Thyroid gland (tissue), 4 donors: ENCODE data around the gene CFAP58.

Experiments
- CTCF ChIP-seq, 6 experiments: fragments of 200-600 bp in 3 of 6; fragments of 450-650 bp in 3 of 6; sonication (generic) in 3 of 6; IDR thresholded peaks; one replicate each; pipeline ENCODE4 v1.5.1; 2016 to 2019; ENCODE audit warnings: antibody characterized with exemption in 6 of 6, mild to moderate bottlenecking in 2 of 6, inconsistent platforms in 1 of 6, moderate library complexity in 1 of 6
- POLR2A ChIP-seq, 2 donors: fragments of 450-650 bp; IDR thresholded peaks; one replicate each; pipeline ENCODE4 v1.6.1; 2017; ENCODE audit warnings: antibody characterized with exemption in 2 of 2, mild to moderate bottlenecking in 2 of 2, moderate library complexity in 1 of 2

GRCh38 chr10:104324221-104324686 lies 29.4 kb upstream of the CFAP58 start:
- no peak for TF ChIP-seq CTCF (IDR thresholded peaks at IDR 0.05)
- no peak for TF ChIP-seq POLR2A (IDR thresholded peaks at IDR 0.05)
